GM18861 (cell line): ENCODE data around the gene CENPI.
A peak's percentile ranks its signal among the peaks of the same experiment; 100 is the strongest.
"Not testable (repeated sequence)": the region's sequence is repeated elsewhere in the genome, so short reads cannot be mapped to it uniquely, and the experiment has no call there.

Source experiments
- ATAC-seq: cut with Tn5 transposase; IDR thresholded peaks from one replicate; pipeline ENCODE4 v1.9.1; 2021; ENCODE audit not compliant: unreplicated experiment

The CENPI gene, protein sequence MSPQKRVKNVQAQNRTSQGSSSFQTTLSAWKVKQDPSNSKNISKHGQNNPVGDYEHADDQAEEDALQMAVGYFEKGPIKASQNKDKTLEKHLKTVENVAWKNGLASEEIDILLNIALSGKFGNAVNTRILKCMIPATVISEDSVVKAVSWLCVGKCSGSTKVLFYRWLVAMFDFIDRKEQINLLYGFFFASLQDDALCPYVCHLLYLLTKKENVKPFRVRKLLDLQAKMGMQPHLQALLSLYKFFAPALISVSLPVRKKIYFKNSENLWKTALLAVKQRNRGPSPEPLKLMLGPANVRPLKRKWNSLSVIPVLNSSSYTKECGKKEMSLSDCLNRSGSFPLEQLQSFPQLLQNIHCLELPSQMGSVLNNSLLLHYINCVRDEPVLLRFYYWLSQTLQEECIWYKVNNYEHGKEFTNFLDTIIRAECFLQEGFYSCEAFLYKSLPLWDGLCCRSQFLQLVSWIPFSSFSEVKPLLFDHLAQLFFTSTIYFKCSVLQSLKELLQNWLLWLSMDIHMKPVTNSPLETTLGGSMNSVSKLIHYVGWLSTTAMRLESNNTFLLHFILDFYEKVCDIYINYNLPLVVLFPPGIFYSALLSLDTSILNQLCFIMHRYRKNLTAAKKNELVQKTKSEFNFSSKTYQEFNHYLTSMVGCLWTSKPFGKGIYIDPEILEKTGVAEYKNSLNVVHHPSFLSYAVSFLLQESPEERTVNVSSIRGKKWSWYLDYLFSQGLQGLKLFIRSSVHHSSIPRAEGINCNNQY

DNA sequence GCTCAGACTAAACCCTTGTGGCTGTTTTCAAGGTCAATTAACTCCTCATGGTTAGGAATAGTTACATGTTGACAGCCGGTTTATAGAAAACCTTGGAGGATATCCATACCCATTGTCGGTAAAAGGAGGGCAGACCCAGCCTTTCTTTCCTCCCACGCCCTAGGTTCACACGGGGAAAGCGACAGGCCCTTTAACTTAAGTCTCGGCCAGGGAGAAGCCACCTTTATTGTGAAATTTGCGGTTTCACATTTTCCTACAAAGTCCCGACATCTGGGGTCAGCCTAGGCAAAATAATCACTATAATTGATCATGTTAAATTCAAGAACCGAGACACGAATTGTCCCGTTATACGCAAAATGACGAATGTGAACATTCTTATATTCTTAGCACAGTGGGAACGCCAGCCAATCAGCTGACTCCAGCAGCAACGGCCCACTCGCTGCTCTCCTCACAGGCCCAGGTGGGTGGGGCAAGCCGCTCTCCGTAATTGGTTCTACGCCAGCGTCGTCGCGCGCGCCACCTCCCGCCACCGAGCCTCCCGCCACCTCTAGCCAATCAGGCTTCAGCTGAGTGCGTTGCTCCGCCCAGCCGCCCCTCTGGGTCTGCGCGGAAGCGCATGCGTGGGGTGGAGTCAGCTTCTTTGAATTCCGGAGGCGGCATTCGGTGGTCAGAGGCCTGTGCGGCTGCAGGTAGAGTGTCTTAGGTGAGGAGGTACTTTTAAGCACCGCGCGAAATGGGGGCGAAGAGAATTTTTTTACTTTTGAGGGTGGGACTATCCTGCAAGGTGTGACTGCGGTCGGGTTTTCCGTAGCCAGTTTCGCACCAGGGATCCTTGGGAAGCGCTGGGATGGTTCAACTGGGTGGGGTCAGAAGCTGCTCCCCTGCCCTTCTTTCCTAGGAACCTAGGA lies at the start of gene CENPI:
Gene CENPI (plus strand): TSS at position 659 of the 908 bp plus-strand sequence. CDS start 2,867 bp downstream, outside the sequence.
- ATAC-seq: peak; percentile 94

DNA sequence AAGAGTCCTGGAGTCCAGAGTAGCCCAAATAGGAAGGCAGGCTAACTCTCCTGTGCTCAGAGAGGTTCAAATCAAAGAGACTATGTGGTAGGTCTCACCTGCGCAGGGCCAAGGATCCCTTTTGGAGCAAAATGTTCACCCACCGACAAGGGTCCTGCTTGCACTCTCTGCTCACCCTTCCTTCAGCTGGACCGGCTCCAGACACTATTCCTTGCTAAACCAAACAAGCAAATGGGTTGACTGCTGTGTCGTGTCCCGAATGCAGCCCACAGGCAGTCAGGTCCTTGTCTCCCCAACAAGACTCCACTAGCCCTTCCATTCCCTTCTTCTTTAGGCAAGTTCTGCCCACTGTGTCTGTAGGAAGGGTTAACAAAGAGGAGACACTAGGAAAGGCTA lies 46.9 kb upstream of the CENPI start:
- peak; percentile 5 for ATAC-seq

DNA sequence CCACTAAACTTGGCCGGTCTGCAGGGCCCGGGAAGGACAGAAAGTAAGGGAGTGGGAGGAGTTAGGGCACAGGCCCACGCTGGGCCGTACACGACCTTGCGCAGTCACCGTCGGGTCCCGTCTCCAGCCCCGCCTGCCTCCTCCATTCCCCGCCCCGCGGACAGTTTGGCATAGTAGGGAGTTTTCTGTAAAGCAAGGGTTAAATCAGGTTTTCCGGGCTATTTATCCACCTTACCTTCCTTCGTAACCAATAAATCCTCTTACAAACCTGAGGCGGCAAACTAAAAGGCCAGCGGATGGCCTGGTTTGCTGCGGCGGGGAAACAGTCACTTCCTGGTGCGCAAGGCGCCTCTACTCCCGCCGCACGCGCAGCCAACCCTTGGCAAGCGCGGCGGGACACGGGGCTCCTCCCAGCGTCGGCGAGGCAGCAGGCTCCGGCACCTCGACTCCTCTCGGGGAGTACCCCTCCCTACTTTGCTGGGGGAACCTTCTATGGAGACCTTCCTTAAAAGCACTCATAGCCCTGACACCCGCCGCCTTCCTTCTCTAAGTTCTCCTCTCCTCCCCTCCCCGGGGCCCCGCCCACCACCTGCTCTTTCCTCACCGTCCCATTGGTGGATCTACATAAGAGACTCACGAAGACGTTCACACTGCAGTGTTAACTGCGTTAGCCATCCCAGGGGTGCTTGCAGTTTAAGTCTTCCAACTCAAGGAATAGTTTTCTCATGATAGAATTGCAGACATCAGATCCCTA lies 46.3 kb upstream of the CENPI start, which contains the start of gene TRMT2B:
Gene TRMT2B (minus strand): TSS at position 563 of the 754 bp plus-strand sequence. CDS start 9,822 bp downstream, outside the sequence.
- peak; percentile 84 for ATAC-seq

DNA sequence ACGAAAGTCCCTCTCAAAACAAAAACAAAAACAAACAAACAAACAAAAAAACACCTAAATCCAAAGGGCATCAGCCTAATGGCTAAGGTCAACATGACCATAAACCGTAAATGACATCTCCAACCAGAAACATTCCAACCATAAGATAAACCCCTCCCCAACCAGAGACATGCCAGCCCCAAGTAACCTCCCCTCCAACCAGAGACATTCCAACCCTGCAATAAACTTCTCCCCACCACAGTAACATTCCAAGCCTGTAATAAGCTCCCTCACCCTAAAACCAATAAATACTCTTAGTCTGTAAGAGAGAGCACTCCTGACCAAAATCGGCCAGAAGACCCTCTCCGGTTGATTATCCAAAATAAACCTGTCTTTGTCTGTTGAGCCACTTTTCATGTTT lies 41.5 kb upstream of the CENPI start:
- not testable (repeated sequence) for ATAC-seq

DNA sequence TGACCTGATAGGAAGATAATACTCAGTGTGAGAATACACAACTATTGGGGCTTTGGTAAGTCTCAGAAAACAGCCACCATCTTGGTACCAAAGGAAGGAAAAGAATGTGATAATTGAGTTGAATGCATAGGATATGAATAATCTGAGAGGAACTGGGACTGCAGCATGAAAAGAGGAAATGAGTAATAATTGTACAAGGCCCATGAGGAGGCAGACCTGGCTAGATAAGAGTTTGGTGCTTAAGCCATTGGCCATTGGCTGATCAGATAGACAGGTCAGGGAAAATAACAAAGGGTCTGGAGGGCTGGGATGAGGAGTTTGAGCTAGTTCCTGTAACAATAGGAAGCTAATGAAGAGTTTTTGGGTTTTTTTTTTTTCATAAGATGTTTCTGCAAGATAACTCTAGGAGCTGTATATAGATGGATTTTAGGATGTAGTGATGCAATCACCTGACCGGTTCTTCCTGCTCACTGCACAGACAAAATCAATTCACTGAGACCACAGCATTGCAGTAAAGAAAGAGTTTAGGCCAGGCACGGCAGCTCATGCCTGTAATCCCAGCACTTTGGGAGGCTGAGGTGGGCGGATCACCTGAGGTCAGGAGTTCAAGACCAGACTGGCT lies 40.8 kb upstream of the CENPI start:
- peak; percentile 97 for ATAC-seq

DNA sequence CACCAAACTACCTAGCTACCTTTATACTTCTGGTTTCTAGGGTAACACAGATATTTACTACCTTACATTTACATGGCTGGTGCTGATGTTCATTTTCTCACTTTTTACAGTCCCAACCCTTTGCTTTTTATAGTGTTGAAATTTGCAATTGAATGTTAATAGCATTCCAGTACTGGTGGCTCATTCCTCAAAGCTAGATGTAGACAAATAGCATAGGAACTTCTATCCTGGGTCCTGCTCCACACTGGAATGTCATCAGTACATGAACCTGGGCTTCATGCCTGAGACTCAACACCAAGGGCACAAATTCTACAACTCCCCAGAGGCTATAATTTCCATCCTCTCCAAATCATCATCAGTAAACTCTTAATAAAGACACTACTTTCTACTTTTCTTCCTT lies 35.8 kb upstream of the CENPI start:
- no peak for ATAC-seq

DNA sequence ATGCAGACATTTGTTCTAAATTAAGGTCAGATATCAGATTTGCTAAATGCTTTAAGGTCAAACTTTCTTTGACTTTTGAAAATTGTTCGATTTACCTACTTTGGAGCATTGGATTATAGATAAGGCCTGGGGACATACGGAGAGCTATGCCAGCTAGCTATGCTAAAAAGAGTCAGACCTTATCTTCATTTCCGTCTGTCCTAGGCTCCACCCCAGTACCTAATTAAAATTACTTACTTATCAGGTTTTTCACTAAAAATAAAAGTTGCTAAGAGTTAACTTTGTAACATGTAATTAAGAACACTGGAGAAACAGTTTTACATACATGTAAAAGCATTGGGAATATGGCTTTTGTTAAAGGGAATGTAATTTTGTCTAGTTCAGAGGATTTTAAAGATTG lies 26.4 kb upstream of the CENPI start:
- ATAC-seq: no peak

DNA sequence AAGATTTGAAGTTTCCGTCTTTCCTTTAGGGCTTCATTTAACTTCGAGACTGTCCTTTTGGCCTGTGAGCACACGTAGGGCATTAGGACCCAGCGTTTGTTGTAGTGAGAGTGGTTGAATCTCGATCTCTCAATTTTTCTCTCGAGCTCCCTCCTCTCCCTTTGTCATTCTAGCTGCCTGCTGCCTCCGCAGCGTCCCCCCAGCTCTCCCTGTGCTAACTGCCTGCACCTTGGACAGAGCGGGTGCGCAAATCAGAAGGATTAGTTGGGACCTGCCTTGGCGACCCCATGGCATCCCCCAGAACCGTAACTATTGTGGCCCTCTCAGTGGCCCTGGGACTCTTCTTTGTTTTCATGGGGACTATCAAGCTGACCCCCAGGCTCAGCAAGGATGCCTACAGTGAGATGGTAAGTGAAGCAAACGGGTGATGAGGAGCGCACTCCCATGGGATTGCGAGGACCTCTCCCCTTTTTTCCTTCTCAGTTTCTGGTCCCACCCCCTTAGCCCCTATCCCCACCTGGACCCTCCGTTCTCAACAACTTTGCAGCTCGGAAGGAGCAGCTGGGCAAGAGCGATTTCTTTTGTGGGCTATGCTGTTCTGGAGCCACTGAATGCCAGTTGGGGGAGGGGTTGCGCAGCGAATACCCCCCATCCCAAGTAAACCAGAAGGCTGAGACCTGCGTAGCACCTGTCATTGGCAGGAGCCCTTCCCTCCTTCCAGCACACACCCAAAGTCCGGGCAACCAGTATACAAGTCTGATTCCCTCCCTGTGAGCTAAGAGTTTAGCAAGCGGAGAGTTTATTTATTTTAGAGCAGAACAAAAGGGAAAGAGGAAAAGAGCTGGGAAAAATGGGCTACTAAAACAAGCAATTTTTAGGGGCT lies 19.0 kb upstream of the CENPI start, which contains the start of gene TMEM35A:
Gene TMEM35A (plus strand): TSS at position 164 of the 883 bp plus-strand sequence. CDS start 124 bp downstream, at position 288.
- no peak for ATAC-seq

DNA sequence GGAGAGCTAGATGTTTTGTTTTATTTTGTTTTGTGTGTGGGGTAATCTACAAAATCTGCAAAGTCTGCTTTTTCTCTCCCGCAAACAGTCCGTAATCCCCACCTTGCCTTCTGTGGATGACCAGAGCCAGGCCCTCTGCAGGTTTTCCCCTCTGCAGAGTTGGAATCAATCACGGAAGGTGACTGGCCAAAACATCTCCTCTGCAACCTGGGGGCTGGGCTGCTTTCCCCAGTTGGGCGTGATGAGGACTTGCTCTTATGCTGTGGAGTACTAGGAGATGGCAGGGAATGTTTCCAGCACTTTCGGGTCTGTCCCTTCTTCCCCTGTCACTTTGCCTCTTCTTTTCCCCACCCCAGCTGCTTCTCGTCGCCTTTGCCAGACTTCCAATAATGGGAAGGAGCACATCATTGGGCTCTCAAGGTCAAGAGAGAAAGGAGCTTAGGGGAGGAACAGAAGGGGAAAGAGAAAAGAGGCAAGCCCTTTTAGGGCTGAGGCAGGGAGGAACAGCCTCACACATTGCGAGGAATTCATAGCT lies 18.2 kb upstream of the CENPI start:
- no peak for ATAC-seq

DNA sequence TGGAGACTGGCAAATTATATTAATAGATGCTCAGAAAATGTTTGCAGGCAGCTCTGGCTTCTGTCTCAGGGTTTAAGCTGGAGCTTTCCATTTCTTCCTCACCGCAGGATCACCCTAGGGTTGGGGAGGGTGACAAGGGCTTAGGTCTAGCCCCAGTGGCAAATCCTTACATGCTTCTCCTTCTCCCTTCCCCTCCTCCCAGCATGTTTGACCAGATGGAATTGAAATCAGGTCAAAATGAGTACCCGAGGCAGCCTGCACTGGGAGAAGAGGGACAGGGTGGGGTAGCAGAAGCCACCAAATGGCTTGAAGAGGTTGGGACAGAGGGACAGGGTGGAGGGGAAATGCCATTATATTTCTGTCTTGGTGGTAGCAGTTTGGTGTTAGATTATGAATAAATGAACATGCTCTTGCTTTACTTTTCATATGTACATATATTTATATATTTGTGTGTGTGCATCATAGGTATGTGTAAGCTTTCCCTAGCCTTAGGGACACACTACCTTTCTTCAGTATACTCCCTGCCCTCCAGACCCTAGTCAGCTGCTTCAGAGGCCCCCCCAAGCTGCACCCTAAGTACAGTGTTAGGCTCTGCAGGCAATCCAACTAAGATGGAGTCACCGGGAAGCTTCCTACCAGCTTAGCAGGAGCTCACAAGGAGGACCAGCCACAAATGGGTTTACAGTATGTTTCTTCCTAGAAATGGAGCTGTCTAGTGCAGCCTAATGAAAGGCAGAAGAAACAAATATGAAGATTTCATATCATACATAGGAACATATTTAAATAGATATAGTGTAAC lies 17.5 kb upstream of the CENPI start:
- ATAC-seq: no peak

DNA sequence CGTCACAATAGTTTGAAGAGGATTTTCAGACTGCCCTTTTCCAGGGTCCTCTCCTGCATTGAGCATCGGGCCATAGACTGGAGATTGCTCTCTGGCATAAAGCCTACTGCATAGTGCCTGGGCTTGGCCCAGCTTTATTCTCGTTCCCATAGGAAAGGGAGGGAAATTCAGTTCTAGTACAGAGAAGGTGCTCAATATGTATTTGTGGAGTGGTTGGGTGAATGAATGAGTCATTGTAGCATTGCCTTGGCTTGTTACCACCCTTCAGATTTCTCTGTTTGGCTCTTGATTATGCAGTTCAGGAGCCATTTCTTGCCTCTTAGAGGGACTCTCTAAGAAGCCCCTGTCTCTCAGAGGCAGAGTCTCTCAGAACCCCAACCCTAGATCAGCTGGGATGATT lies 16.8 kb upstream of the CENPI start:
- no peak for ATAC-seq

DNA sequence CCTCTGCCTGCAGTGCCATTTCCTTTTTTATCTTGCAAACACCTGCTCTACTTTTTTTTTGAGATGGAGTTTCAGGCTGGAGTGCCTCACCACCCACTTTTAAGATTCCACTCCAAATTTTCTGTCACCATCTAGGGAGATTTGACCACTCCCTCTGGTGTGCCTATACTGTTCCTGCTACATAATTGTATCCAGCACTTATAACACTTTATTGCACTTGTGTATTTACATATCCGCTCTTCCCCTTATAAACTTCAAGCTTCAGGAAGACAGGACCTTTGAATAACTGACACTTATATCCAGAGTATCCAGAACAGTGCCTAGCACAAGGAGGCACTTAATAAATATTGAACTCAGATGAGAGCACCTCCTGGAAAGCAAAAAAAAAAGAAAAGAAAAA lies 6.2 kb upstream of the CENPI start:
- ATAC-seq: no peak

DNA sequence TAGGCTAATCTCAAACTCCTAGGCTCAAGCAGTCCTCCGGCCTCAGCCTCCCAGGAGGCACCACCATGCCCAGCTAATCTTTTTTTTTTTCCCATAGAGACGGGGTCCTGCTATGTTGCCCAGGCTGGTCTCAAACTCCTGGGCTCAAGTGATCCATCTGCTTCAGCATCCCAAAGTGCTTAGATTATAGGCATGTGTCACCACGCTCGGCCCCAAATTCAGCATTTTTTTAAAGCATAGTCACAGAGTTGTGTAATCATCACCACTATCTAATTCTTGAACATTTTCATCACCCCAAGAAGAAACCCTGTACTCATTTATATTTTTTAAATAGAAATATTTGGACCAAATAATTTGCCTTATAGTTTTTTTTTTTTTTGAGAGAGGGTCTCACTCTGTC lies 10.3 kb downstream of the CENPI start:
- no peak for ATAC-seq

DNA sequence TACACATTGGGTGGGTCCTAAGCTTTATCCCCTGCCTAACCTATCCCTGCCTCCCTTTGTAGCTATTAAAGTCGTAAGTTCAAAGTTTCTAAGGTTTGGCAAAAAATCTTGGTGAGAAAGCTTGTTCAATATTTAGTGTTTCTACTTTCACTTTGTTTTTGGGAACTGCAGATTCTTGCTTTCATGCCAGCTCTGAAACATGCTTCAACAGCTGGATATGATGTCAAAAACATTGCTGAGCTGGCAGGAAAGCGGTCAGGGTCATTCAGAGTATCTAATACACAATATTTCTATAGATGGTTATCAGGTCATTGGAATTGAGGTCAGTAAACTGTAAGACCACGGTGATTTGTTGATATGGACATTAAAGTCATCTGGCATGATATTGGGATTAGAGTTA lies 19.7 kb downstream of the CENPI start:
- ATAC-seq: no peak

DNA sequence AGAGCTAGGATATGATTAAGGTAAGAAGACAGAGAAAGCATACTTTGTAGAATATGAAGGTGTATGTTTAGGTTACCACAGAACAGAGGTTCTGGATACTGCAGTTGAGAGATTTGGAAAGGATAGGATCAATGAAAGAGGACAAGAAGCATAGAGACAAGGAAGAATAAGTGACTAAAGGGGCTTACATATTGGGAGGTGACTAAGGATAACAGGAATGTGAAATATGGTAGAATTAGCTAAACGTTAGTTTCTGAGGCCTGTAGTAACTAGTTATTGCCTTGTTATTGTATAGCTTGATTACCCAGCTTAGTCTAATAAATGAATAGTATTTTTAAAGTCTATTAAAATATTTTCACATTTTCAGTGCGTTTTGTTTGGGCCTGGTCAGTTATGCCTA lies 38.2 kb downstream of the CENPI start:
- ATAC-seq: no peak
